Endodermal cell (in vitro differentiated cells): Measurements from ENCODE around the gene ATAD2B. TPM values are rescaled to one million over a fixed set of nuclear protein-coding genes. Genes with fewer than 3 reads are reported as not detected.
A peak's percentile ranks its signal among the peaks of the same experiment; 100 is the strongest.

Source experiments
- DNase-seq: peaks from one replicate; pipeline ENCODE4 v3.0.0-alpha.2; 2017
- H3K27ac ChIP-seq: 2 replicates; pipeline ENCODE4 v1.5.1; 2013; ENCODE audit warnings: mild to moderate bottlenecking, low read depth, low read length, moderate library complexity
- H3K27me3 ChIP-seq: 2 replicates; pipeline ENCODE4 v1.6.1; 2013; ENCODE audit warnings: mild to moderate bottlenecking, low read length, moderate library complexity; ENCODE audit not compliant: insufficient read depth, control insufficient read depth, poor library complexity, severe bottlenecking
- H3K36me3 ChIP-seq: 2 replicates; pipeline ENCODE4 v1.7.0; 2013; ENCODE audit warnings: mild to moderate bottlenecking, low read length, moderate library complexity; ENCODE audit not compliant: control insufficient read depth, insufficient read depth
- H3K4me1 ChIP-seq: one replicate; pipeline ENCODE4 v1.7.0; 2013; ENCODE audit warnings: low read length; ENCODE audit not compliant: control insufficient read depth, insufficient read depth
- H3K4me3 ChIP-seq: 2 replicates; pipeline ENCODE4 v1.5.1; 2013; ENCODE audit warnings: mild to moderate bottlenecking, low read length, moderate library complexity
- H3K9ac ChIP-seq: 2 replicates; pipeline ENCODE4 v1.6.1; 2013; ENCODE audit warnings: mild to moderate bottlenecking, low read length, moderate library complexity; ENCODE audit not compliant: poor library complexity, severe bottlenecking; ENCODE audit errors: extremely low read depth
- H3K9me3 ChIP-seq: 2 replicates; pipeline ENCODE4 v1.6.1; 2013; ENCODE audit warnings: mild to moderate bottlenecking, low read length, moderate library complexity; ENCODE audit not compliant: control insufficient read depth
- H3K27ac Mint-ChIP-seq: 2 replicates; pipeline ENCODE4 v1.8.0; 2020; ENCODE audit warnings: mixed read lengths
- H3K27me3 Mint-ChIP-seq: 2 replicates; pipeline ENCODE4 v1.8.0; 2021; ENCODE audit warnings: mild to moderate bottlenecking, mixed read lengths; ENCODE audit not compliant: insufficient read depth
- H3K36me3 Mint-ChIP-seq: 2 replicates; pipeline ENCODE4 v1.8.0; 2020; ENCODE audit warnings: low read depth, mixed read lengths
- H3K4me1 Mint-ChIP-seq: 2 replicates; pipeline ENCODE4 v1.8.0; 2020; ENCODE audit warnings: mixed read lengths
- H3K4me3 Mint-ChIP-seq: 2 replicates; pipeline ENCODE4 v1.8.0; 2020; ENCODE audit warnings: mild to moderate bottlenecking, moderate library complexity, mixed read lengths
- H3K9me3 Mint-ChIP-seq: 2 replicates; pipeline ENCODE4 v1.8.0; 2020; ENCODE audit warnings: mild to moderate bottlenecking, mixed read lengths
- WGBS, 2 experiments: methylation state at CpG; one replicate each; pipeline versions ENCODE4 v1.1.5 to v1.1.7; 2013; ENCODE audit warnings: missing lambda C conversion rate in 2 of 2, mixed read lengths in 1 of 2; ENCODE audit not compliant: insufficient coverage in 1 of 2, insufficient read length in 1 of 2; 5-methylcytosine and 5-hydroxymethylcytosine counted together
- total RNA-seq, 2 donors: library from RNA; stranded (reverse); fragmentation: NEBNext Ultra II Directional in 1 of 2; extraction: Animal tissue kit (Norgen Biotek cat#: 25700) in 1 of 2; gene quantifications; 2 replicates in 1 of 2; 3 replicates in 1 of 2; pipeline ENCODE4 v1.2.1, GENCODE V29; 2021
- TF ChIP-seq, protein P1 (sequence below): fragments of 200-600 bp; sonication (generic); conservative IDR thresholded peaks from 2 replicates; pipeline ENCODE4 v1.5.0; 2021; ENCODE audit warnings: antibody characterized with exemption, mild to moderate bottlenecking

The ATAD2B gene
- total RNA-seq, 2 donors from 2014 or later: 18.6 to 20.7 TPM

DNA sequence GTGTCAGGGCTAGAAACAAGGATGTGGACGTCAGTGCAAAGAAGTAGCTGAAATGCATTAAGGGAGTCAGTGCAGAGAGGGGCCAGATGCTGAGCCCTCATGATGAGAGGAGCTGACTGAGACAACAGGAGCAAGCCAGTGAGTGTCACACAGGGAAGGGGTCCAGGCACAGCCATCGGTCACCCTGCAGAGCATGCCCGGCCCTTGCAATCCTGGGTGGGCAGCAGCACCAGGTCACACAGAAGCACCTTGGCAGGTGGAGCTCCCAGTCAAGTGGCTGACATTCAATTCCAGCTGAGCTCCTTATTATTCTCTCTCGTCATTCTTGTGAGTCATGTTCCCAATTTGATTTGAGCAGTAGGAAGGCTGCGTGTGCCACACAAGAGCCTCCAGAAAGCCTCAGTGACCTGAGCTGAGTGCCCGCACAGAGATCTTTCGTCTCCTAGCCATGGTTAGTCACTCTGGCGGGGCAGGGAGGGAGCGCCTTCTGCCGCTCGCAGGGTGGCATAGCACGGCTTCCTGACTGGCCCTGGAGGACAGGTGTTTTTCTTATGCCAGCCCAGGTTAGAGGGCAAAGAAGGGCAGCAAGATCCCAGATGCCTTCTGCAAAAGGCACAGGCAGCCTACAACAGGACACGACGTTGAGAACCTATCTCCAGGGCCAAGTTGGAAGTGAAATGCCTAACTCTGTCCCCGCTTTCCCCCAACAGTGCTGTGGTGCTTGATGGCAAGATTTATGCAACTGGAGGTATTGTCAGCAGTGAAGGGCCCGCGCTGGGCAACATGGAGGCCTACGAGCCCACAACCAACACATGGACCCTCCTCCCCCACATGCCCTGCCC, 220.9 kb downstream of the ATAD2B start:
- peaks cover 10% of the 10 kb centered on the region for H3K4me1 Mint-ChIP-seq
- no peaks in the 10 kb centered on the region for H3K27me3 Mint-ChIP-seq
- TF ChIP-seq, protein P1, sequence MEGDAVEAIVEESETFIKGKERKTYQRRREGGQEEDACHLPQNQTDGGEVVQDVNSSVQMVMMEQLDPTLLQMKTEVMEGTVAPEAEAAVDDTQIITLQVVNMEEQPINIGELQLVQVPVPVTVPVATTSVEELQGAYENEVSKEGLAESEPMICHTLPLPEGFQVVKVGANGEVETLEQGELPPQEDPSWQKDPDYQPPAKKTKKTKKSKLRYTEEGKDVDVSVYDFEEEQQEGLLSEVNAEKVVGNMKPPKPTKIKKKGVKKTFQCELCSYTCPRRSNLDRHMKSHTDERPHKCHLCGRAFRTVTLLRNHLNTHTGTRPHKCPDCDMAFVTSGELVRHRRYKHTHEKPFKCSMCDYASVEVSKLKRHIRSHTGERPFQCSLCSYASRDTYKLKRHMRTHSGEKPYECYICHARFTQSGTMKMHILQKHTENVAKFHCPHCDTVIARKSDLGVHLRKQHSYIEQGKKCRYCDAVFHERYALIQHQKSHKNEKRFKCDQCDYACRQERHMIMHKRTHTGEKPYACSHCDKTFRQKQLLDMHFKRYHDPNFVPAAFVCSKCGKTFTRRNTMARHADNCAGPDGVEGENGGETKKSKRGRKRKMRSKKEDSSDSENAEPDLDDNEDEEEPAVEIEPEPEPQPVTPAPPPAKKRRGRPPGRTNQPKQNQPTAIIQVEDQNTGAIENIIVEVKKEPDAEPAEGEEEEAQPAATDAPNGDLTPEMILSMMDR: peak; percentile 46
- peak; percentile 65 for DNase-seq
- H3K4me3 ChIP-seq: no peak overlapping the region
- no peak overlapping the region for H3K27ac Mint-ChIP-seq
- no peak overlapping the region for H3K4me3 Mint-ChIP-seq
- H3K9ac ChIP-seq: no peak overlapping the region
- no peaks in the 10 kb centered on the region for H3K27me3 ChIP-seq
- no peaks in the 10 kb centered on the region for H3K9me3 ChIP-seq
- H3K36me3 Mint-ChIP-seq: peaks cover 12% of the 10 kb centered on the region
- H3K36me3 ChIP-seq: no peaks in the 10 kb centered on the region
- no peaks in the 10 kb centered on the region for H3K9me3 Mint-ChIP-seq
- WGBS, 2 experiments: 96 to 99% methylated on average over 17 to 18 of the region's 18 CpGs
- H3K27ac ChIP-seq: no peak overlapping the region
- no peaks in the 10 kb centered on the region for H3K4me1 ChIP-seq

DNA sequence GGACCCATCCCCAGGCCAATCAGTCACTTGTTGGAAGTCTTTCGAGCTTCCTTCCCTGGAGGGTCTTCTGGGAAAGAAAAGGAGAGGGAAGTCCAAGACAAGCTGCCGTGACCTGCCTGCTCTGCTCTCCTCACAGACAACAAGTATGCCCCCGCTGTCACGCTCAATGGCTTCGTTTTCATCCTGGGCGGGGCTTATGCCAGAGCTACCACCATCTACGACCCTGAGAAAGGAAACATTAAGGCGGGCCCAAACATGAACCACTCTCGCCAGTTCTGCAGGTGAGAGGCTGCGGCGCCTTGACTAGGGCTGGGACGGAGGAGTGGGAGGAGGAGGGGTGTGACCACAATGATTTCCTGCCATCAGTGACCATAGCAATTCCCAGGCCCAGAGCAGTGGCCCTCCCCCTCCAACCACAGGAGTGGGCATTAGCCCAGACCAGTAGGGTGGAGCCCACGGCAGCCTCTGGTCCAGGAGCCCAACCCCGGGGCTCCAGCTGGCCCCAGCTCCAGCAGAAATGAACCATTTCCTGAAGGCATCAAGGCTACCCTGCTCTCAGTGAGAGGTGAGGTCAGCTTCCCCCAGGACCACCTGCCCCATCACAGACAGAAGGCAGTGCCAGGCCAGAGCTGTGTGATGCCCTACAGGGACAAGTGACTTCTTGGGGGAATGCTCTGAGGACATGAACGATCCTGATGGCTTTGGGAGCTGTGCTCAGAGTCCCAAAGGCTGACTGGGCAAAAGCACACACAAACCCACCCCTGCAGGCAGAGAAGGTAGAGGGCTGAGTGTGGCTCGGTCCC, 223.1 kb downstream of the ATAD2B start:
- H3K27ac ChIP-seq: no peak overlapping the region
- no peak overlapping the region for H3K27ac Mint-ChIP-seq
- TF ChIP-seq, protein P1: no peak
- H3K27me3 Mint-ChIP-seq: no peaks in the 10 kb centered on the region
- no peak overlapping the region for H3K4me3 ChIP-seq
- peaks cover 27% of the 10 kb centered on the region for H3K36me3 Mint-ChIP-seq
- H3K4me3 Mint-ChIP-seq: no peak overlapping the region
- 92 to 100% methylated on average over 4 to 16 of the region's 16 CpGs for WGBS, 2 experiments
- H3K4me1 Mint-ChIP-seq: peaks cover 10% of the 10 kb centered on the region
- H3K9me3 Mint-ChIP-seq: peaks cover 5% of the 10 kb centered on the region
- H3K9ac ChIP-seq: no peak overlapping the region
- peaks cover 5% of the 10 kb centered on the region for H3K9me3 ChIP-seq
- peak; percentile 64 for DNase-seq
- H3K4me1 ChIP-seq: no peaks in the 10 kb centered on the region
- no peaks in the 10 kb centered on the region for H3K36me3 ChIP-seq
- H3K27me3 ChIP-seq: no peaks in the 10 kb centered on the region

DNA sequence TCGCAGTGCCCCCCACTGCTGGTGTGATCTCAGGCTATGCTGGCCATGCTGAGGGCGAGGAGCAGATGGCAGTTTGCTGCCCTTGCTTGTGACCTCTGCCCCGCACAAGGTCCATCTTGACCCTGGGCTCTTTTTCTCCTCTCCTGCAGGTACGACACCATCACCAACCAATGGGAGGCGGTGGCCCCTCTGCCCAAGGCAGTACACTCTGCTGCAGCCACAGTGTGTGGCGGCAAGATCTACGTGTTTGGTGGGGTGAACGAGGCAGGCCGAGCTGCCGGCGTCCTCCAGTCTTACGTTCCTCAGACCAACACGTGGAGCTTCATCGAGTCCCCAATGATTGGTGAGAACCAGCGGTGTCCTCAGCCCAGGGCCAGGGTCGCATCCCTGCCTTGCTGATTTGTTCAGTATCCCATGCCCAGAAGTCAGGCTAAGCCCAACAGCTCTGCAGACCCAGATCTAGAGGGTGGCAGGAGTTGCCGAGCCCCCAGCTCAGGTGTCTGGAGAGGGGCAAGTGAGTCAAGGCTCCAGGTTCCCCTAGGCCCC, 223.8 kb downstream of the ATAD2B start:
- no peak overlapping the region for H3K27ac Mint-ChIP-seq
- no peak for DNase-seq
- peaks cover 27% of the 10 kb centered on the region for H3K36me3 Mint-ChIP-seq
- H3K4me3 ChIP-seq: no peak overlapping the region
- no peaks in the 10 kb centered on the region for H3K36me3 ChIP-seq
- TF ChIP-seq, protein P1: no peak
- peaks cover 5% of the 10 kb centered on the region for H3K9me3 ChIP-seq
- 95 to 98% methylated on average over 9 to 17 of the region's 17 CpGs for WGBS, 2 experiments
- no peaks in the 10 kb centered on the region for H3K27me3 Mint-ChIP-seq
- no peak overlapping the region for H3K4me3 Mint-ChIP-seq
- H3K27ac ChIP-seq: no peak overlapping the region
- H3K4me1 Mint-ChIP-seq: peaks cover 10% of the 10 kb centered on the region
- peaks cover 5% of the 10 kb centered on the region for H3K9me3 Mint-ChIP-seq
- H3K4me1 ChIP-seq: no peaks in the 10 kb centered on the region
- H3K27me3 ChIP-seq: no peaks in the 10 kb centered on the region
- H3K9ac ChIP-seq: no peak overlapping the region
